ENCODE results near the gene IPO8. TPM values are rescaled to one million over a fixed set of nuclear protein-coding genes. Genes with fewer than 3 reads are reported as not detected.

Gene IPO8
- total and polyA plus RNA-seq, 2 donors (not counting 3 experiments of a cell fraction or from before 2014, with no cell fraction given) = 7.2 to 52.5 TPM

GRCh38 chr12:30739020-30739419 is 43.4 kb upstream of the IPO8 start:
- FAIRE-seq = no peak
- H3K9me1 ChIP-seq (replicated peaks; ENCODE audit: control insufficient read depth, extremely low read depth, insufficient read depth, low read length) = no peaks in the 10 kb centered on the region
- CTCF ChIA-PET = no interaction called here
- H3K9ac ChIP-seq (replicated peaks; ENCODE audit: extremely low read depth, insufficient read depth, low read length) = no peak overlapping the region
- TF ChIP-seq POLR2AphosphoS5 (IDR thresholded peaks at IDR 0.05; ENCODE audit: insufficient read depth, low read depth, low read length) (no peak), CTCF (IDR thresholded peaks at IDR 0.05; ENCODE audit: extremely low read depth in 1 of 2, insufficient read depth in 1 of 2, low read depth in 1 of 2, low read length in 2 of 2) (no peak), POLR2A (IDR thresholded peaks at IDR 0.05; ENCODE audit: low read depth, low read length) (no peak), EZH2 (IDR thresholded peaks at IDR 0.05; ENCODE audit: borderline replicate concordance, low read depth, low read length, severe bottlenecking) (no peak), MYC (IDR thresholded peaks at IDR 0.05; ENCODE audit: low read depth, low read length) (no peak), FOS (IDR thresholded peaks at IDR 0.05; ENCODE audit: borderline replicate concordance, insufficient read depth, low read length) (no peak), MAX (IDR thresholded peaks at IDR 0.05; ENCODE audit: insufficient read depth, insufficient read length) (no peak), JUN (IDR thresholded peaks at IDR 0.05; ENCODE audit: borderline replicate concordance, insufficient read depth, insufficient read length, low read depth) (no peak), GATA2 (IDR thresholded peaks at IDR 0.05; ENCODE audit: insufficient read depth, insufficient read length, low read depth, low read length) (no peak)
- dilution Hi-C loops (cut with MboI; ENCODE audit: extremely low pct_ligation_motif_present, low sequenced_read_pairs) = no loop called here
- H4K20me1 ChIP-seq (replicated peaks; ENCODE audit: control insufficient read depth, extremely low read depth, insufficient read depth, low read length) = no peaks in the 10 kb centered on the region
- no peak overlapping the region for H3K4me2 ChIP-seq (ENCODE audit: insufficient read depth, low read length)
- no peak overlapping the region for H3K27ac ChIP-seq (ENCODE audit: insufficient read depth, low read depth, low read length)
- no peak overlapping the region for H2AFZ ChIP-seq (ENCODE audit: low read depth, low read length)
- no peaks in the 10 kb centered on the region for H3K4me1 ChIP-seq (ENCODE audit: control insufficient read depth, extremely low read depth, insufficient read depth, low read length)
- H3K27me3 ChIP-seq (ENCODE audit: control insufficient read depth in 2 of 2, insufficient read depth in 2 of 2, low read length in 2 of 2) = no peaks in the 10 kb centered on the region
- peaks cover 0 to 10% of the 10 kb centered on the region in 2 experiments for H3K36me3 ChIP-seq (ENCODE audit: control insufficient read depth in 2 of 2, extremely low read depth in 1 of 2, insufficient read depth in 2 of 2, low read length in 2 of 2)
- no peak overlapping the region for H3K4me3 ChIP-seq (replicated peaks in 1 of 3; ENCODE audit: insufficient read depth in 1 of 3, low read depth in 1 of 3, low read length in 3 of 3)
- POLR2A ChIA-PET = no interaction called here
- H3K9me3 ChIP-seq (replicated peaks; ENCODE audit: control insufficient read depth, insufficient read depth, low read length) = no peaks in the 10 kb centered on the region
- intact Hi-C loops (cut with micrococcal nuclease) = no loop called here
- no TSS peak for BruUV-seq (replicated peaks)
- H3K79me2 ChIP-seq (ENCODE audit: control insufficient read depth, insufficient read depth, low read length) = peaks cover 36% of the 10 kb centered on the region
- DNase-seq (ENCODE audit: low read depth, low spot score) = no peak
